Measurements from ENCODE around the gene LRRC36. TPM values are rescaled to one million over a fixed set of nuclear protein-coding genes. Genes with fewer than 3 reads are reported as not detected.

LRRC36 gene
- total and polyA plus RNA-seq, 4 donors = 2.1 to 103 (median 16.6) TPM

- ATAC-seq (ENCODE audit: insufficient read depth, low FRiP score) = no peak
- TF ChIP-seq, protein P1, sequence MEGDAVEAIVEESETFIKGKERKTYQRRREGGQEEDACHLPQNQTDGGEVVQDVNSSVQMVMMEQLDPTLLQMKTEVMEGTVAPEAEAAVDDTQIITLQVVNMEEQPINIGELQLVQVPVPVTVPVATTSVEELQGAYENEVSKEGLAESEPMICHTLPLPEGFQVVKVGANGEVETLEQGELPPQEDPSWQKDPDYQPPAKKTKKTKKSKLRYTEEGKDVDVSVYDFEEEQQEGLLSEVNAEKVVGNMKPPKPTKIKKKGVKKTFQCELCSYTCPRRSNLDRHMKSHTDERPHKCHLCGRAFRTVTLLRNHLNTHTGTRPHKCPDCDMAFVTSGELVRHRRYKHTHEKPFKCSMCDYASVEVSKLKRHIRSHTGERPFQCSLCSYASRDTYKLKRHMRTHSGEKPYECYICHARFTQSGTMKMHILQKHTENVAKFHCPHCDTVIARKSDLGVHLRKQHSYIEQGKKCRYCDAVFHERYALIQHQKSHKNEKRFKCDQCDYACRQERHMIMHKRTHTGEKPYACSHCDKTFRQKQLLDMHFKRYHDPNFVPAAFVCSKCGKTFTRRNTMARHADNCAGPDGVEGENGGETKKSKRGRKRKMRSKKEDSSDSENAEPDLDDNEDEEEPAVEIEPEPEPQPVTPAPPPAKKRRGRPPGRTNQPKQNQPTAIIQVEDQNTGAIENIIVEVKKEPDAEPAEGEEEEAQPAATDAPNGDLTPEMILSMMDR (IDR thresholded peaks at IDR 0.05; ENCODE audit: control extremely low read depth, extremely low read depth) = no peak
- no peak overlapping the region for H3K9ac ChIP-seq (ENCODE audit: insufficient read depth in 1 of 2, low read length in 2 of 2)
- H3K27me3 ChIP-seq (ENCODE audit: control insufficient read depth in 3 of 3, insufficient read depth in 3 of 3, low read length in 2 of 3) = no peaks in the 10 kb centered on the region
- no peak overlapping the region for H3K27ac ChIP-seq (ENCODE audit: low read depth in 1 of 2, low read length in 1 of 2)
- no peak overlapping the region for H3K4me3 ChIP-seq
- H3K4me1 ChIP-seq (ENCODE audit: control insufficient read depth in 5 of 5, insufficient read depth in 5 of 5, low read length in 5 of 5) = no peaks in the 10 kb centered on the region
- no peaks in the 10 kb centered on the region for H3K9me3 ChIP-seq (ENCODE audit: control insufficient read depth in 4 of 4, insufficient read depth in 3 of 4, low read length in 3 of 4)
- WGBS, 2 donors = 85 to 87% methylated on average over 2 of the region's 2 CpGs
- no peaks in the 10 kb centered on the region for H3K36me3 ChIP-seq (ENCODE audit: control insufficient read depth in 4 of 4, insufficient read depth in 4 of 4, low read length in 4 of 4)
- no peak for DNase-seq
These were observed 6.7 kb downstream of the LRRC36 start for GRCh38 chr16:67333315-67333714.

- no peak overlapping the region for H3K9ac ChIP-seq (ENCODE audit: insufficient read depth in 1 of 2, low read length in 2 of 2)
- ATAC-seq (ENCODE audit: insufficient read depth, low FRiP score) (no peak), DNase-seq (no peak)
- no peak overlapping the region for H3K4me3 ChIP-seq
- TF ChIP-seq, protein P1 (IDR thresholded peaks at IDR 0.05; ENCODE audit: control extremely low read depth, extremely low read depth) = no peak
- no peaks in the 10 kb centered on the region for H3K27me3 ChIP-seq (ENCODE audit: control insufficient read depth in 3 of 3, insufficient read depth in 3 of 3, low read length in 2 of 3)
- no peaks in the 10 kb centered on the region for H3K9me3 ChIP-seq (ENCODE audit: control insufficient read depth in 4 of 4, insufficient read depth in 3 of 4, low read length in 3 of 4)
- no peaks in the 10 kb centered on the region for H3K4me1 ChIP-seq (ENCODE audit: control insufficient read depth in 5 of 5, insufficient read depth in 5 of 5, low read length in 5 of 5)
- H3K36me3 ChIP-seq (ENCODE audit: control insufficient read depth in 4 of 4, insufficient read depth in 4 of 4, low read length in 4 of 4) = no peaks in the 10 kb centered on the region
- 83 to 86% methylated on average over 1 of the region's 1 CpG for WGBS, 2 donors
- no peak overlapping the region for H3K27ac ChIP-seq (ENCODE audit: low read depth in 1 of 2, low read length in 1 of 2)
These were observed 9.5 kb downstream of the LRRC36 start for GRCh38 chr16:67336116-67336515.

GRCh38 chr16:67336648-67337047 lies 10.0 kb downstream of the LRRC36 start:
- H3K4me3 ChIP-seq = no peak overlapping the region
- TF ChIP-seq, protein P1 (IDR thresholded peaks at IDR 0.05; ENCODE audit: control extremely low read depth, extremely low read depth) = no peak
- H3K9ac ChIP-seq (ENCODE audit: insufficient read depth in 1 of 2, low read length in 2 of 2) = no peak overlapping the region
- DNase-seq (no peak), ATAC-seq (ENCODE audit: insufficient read depth, low FRiP score) (no peak)
- H3K36me3 ChIP-seq (ENCODE audit: control insufficient read depth in 4 of 4, insufficient read depth in 4 of 4, low read length in 4 of 4) = no peaks in the 10 kb centered on the region
- H3K27ac ChIP-seq (ENCODE audit: low read depth in 1 of 2, low read length in 1 of 2) = no peak overlapping the region
- 96 to 100% methylated on average over 1 of the region's 1 CpG for whole genome bisulfite sequencing, 2 donors
- H3K27me3 ChIP-seq (ENCODE audit: control insufficient read depth in 3 of 3, insufficient read depth in 3 of 3, low read length in 2 of 3) = no peaks in the 10 kb centered on the region
- H3K4me1 ChIP-seq (ENCODE audit: control insufficient read depth in 5 of 5, insufficient read depth in 5 of 5, low read length in 5 of 5) = no peaks in the 10 kb centered on the region
- no peaks in the 10 kb centered on the region for H3K9me3 ChIP-seq (ENCODE audit: control insufficient read depth in 4 of 4, insufficient read depth in 3 of 4, low read length in 3 of 4)

DNA sequence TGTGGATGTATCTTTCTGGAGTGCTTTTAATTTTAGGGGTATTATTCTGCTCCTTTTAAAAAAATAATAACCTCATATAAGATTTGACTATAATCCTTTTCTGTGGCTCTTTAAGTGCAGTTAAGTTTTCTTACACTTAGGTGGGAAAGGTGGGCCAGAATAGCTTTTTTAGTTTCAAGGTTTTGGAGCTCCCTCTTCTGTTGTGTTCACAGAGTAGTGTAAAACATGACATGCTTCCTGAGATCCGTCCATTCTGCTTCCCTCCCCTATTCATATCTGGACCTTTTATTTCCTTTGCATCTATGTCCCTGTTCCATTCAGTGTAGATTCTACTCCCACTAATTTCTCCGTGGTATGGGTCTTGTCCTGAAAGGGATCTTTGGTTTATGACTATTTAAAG lies 12.8 kb downstream of the LRRC36 start:
- H3K4me3 ChIP-seq = no peak overlapping the region

More for the DNA sequence above, 12.8 kb downstream of the LRRC36 start:
- TF ChIP-seq, protein P1 (IDR thresholded peaks at IDR 0.05; ENCODE audit: control extremely low read depth, extremely low read depth) = no peak
- no peaks in the 10 kb centered on the region for H3K4me1 ChIP-seq (ENCODE audit: control insufficient read depth in 5 of 5, insufficient read depth in 5 of 5, low read length in 5 of 5)
- no peak overlapping the region for H3K27ac ChIP-seq (ENCODE audit: low read depth in 1 of 2, low read length in 1 of 2)
- ATAC-seq (ENCODE audit: insufficient read depth, low FRiP score) (no peak), DNase-seq (no peak)
- H3K36me3 ChIP-seq (ENCODE audit: control insufficient read depth in 4 of 4, insufficient read depth in 4 of 4, low read length in 4 of 4) = no peaks in the 10 kb centered on the region
- H3K9me3 ChIP-seq (ENCODE audit: control insufficient read depth in 4 of 4, insufficient read depth in 3 of 4, low read length in 3 of 4) = no peaks in the 10 kb centered on the region
- H3K9ac ChIP-seq (ENCODE audit: insufficient read depth in 1 of 2, low read length in 2 of 2) = no peak overlapping the region
- 46 to 50% methylated on average over 2 of the region's 2 CpGs for WGBS, 2 donors
- no peaks in the 10 kb centered on the region for H3K27me3 ChIP-seq (ENCODE audit: control insufficient read depth in 3 of 3, insufficient read depth in 3 of 3, low read length in 2 of 3)
